22Rv1 (cell line): ENCODE data around the gene SLC35B2.

Experiments used
- ZFX ChIP-seq: fragments of 450-650 bp; IDR thresholded peaks from 2 replicates; pipeline ENCODE4 v1.6.1; 2017; ENCODE audit warnings: antibody characterized with exemption, borderline replicate concordance
- TF ChIP-seq, protein P1 (sequence below): fragments of 450-650 bp; IDR thresholded peaks from 2 replicates; pipeline ENCODE4 v1.5.1; 2017; ENCODE audit warnings: mild to moderate bottlenecking

- TF ChIP-seq, protein P1, sequence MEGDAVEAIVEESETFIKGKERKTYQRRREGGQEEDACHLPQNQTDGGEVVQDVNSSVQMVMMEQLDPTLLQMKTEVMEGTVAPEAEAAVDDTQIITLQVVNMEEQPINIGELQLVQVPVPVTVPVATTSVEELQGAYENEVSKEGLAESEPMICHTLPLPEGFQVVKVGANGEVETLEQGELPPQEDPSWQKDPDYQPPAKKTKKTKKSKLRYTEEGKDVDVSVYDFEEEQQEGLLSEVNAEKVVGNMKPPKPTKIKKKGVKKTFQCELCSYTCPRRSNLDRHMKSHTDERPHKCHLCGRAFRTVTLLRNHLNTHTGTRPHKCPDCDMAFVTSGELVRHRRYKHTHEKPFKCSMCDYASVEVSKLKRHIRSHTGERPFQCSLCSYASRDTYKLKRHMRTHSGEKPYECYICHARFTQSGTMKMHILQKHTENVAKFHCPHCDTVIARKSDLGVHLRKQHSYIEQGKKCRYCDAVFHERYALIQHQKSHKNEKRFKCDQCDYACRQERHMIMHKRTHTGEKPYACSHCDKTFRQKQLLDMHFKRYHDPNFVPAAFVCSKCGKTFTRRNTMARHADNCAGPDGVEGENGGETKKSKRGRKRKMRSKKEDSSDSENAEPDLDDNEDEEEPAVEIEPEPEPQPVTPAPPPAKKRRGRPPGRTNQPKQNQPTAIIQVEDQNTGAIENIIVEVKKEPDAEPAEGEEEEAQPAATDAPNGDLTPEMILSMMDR, result peak; percentile 93
- TF ChIP-seq ZFX, result no peak
Measured at GRCh38 chr6:44304282-44305199, 47.2 kb upstream of the SLC35B2 start.
